ENCODE data around the gene KLF16. TPM values are rescaled to one million over a fixed set of nuclear protein-coding genes. Genes with fewer than 3 reads are reported as not detected.
A peak's percentile ranks its signal among the peaks of the same experiment; 100 is the strongest.
"Not testable (repeated sequence)": the region's sequence is repeated elsewhere in the genome, so short reads cannot be mapped to it uniquely, and the experiment has no call there.

Gene KLF16
- total RNA-seq, 4 donors from 2014 or later = 4.0 to 19.5 (median 6.7) TPM

DNA sequence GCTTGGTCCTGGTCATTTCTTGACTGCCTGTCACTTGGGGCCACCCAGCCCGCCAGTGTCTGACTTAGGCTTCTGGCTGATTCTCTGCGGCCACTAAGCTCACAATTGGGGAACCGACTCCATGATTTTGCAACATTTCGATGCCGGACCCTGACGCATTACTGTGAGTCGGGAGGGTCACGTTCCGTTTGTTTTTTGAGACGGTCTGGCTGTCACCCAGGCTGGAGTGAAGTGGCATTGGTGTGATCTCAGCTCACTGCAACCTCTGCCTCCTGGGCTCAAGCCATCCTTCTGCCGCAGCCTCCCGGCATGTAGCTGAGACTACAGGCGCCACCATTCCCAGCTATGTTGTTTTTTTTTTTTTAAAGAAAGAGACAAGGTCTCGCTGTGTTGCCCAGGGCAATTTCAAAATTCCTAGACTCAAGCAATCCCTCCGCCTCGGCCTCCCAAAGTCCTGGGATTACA lies 38.6 kb upstream of the KLF16 start:
- ATAC-seq (ENCODE audit: low FRiP score) = no peak
- DNase-seq (ENCODE audit: low spot score) = no peak
- TF ChIP-seq CTCF (IDR thresholded peaks at IDR 0.05) = no peak

DNA sequence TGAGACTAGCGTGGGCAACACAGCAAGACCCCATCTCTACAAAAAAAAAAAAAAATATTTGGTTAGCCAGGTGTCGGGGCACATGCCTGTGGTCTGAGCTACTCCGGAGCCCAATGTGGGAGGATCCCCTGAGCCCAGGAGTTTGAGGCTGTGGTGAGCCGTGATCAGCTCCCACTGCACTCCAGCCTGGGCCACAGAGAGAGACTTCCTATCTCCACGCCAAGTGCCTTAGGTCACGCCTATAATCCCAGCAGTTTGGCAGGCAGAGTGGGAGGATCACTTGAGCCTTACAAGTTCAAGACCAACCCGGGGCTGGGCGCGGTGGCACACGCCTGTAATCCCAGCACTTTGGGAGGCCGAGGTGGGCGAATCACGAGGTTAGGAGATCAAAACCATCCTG lies 33.1 kb upstream of the KLF16 start:
- TF ChIP-seq CTCF (IDR thresholded peaks at IDR 0.05) = no peak
- no peak for DNase-seq (ENCODE audit: low spot score)
- no peak for ATAC-seq (ENCODE audit: low FRiP score)

DNA sequence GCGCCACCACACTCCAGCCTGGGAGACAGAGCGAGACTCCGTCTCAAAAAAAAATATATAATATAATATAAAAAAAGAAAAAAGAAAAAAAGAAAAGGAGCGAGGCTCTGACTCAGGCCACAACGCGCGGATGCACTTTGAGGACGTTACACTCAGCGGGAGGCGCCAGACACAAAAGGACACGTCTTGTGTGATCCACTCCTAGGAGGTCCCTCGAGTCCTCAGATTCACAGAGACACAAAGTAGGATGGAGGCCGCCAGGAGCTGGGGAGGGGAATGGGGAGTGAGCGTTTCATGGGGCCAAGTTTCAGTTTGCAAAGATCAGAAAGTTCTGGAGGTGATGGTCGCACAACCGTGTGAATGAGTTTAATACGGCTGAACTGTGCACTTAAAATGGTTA lies 30.4 kb upstream of the KLF16 start:
- no peak for TF ChIP-seq CTCF (IDR thresholded peaks at IDR 0.05)
- DNase-seq (ENCODE audit: low spot score) (no peak), ATAC-seq (ENCODE audit: low FRiP score) (no peak)

- DNase-seq (ENCODE audit: low spot score) (no peak), ATAC-seq (ENCODE audit: low FRiP score) (no peak)
- no peak for TF ChIP-seq CTCF (IDR thresholded peaks at IDR 0.05)
Observed at GRCh38 chr19:1889907-1890306, 26.5 kb upstream of the KLF16 start.

DNA sequence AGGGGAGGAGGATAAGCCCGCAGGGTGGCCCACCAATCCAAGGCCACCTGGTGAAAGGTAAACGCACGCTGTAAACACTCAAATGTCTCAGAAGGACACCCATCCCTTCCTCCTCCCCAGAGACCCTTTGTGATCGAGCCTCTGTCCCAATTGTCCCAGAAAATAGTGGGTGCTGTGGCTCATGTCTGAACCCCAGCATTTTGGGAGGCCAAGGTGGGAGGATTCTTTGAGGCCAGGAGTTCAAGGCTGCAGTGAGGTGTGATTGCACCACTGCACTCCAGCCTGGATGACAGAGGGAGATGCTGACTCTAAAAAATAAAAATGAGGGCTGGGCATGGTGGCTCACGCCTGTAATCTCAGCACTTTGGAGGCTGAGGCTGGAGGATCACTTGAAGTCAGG lies 25.0 kb upstream of the KLF16 start:
- DNase-seq (ENCODE audit: low spot score) (no peak), ATAC-seq (ENCODE audit: low FRiP score) (no peak)

GRCh38 chr19:1886360-1886759 lies 23.0 kb upstream of the KLF16 start:
- ATAC-seq (ENCODE audit: low FRiP score); DNase-seq (ENCODE audit: low spot score): not testable (repeated sequence)

More for the DNA sequence above, 25.0 kb upstream of the KLF16 start:
- TF ChIP-seq CTCF (IDR thresholded peaks at IDR 0.05) = no peak

DNA sequence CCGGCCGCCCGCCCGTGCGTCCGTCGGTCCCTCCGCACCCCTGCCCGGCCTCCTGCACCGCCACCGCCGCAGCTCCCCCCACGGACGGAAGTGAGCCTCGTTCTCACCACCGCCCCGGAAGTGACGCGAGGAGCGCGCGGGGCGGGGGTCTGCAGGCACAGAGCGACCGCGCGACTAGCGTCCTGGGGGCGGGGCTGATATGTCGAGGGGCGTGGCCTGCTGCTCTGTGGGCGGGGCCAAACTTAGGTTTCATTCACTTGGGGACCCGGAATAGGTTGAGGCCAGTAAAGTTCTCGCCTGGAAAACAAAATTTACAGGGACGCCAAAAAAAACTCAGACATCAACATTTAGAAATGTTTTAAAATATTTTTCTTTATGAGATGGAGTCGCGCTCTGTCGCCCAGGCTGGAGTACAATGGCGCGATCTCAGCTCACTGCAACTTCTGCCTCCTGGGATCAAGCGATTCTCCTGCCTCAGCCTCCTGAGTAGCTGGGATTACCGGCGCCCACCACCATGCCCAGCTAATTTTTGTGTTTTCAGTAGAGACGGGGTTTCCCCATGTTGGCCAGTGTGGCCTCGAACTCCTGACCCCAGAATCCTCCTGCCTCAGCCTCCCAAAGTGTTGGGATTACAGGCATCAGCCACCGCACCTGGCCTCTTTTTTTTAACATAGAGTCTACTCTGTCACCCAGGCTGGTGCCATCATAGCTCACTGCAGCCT lies 22.2 kb upstream of the KLF16 start, which contains the start of gene ABHD17A:
ABHD17A (minus strand) TSS at position 99 of the 722 bp plus-strand sequence. CDS start 3,930 bp downstream, outside the sequence.
- ATAC-seq (ENCODE audit: low FRiP score) (peak; percentile 94), DNase-seq (ENCODE audit: low spot score) (peak; percentile 92)

GRCh38 chr19:1884719-1885334 lies 21.4 kb upstream of the KLF16 start:
- DNase-seq (ENCODE audit: low spot score) = no peak
- TF ChIP-seq CTCF (IDR thresholded peaks at IDR 0.05) = no peak
- peak; percentile 3 for ATAC-seq (ENCODE audit: low FRiP score)

Data from omental fat pad (tissue), 4 donors.